Activated T-cell treated with anti-CD3 and anti-CD28 coated beads for 48 hours (primary cell): ENCODE results near the gene GALNT7.
"Not testable (repeated sequence)": the region's sequence is repeated elsewhere in the genome, so short reads cannot be mapped to it uniquely, and the experiment has no call there.

Experiments used
- DNase-seq: peaks from one replicate; pipeline ENCODE4 v3.0.0-alpha.2; 2020; ENCODE audit warnings: low read depth

The GALNT7 gene

DNA sequence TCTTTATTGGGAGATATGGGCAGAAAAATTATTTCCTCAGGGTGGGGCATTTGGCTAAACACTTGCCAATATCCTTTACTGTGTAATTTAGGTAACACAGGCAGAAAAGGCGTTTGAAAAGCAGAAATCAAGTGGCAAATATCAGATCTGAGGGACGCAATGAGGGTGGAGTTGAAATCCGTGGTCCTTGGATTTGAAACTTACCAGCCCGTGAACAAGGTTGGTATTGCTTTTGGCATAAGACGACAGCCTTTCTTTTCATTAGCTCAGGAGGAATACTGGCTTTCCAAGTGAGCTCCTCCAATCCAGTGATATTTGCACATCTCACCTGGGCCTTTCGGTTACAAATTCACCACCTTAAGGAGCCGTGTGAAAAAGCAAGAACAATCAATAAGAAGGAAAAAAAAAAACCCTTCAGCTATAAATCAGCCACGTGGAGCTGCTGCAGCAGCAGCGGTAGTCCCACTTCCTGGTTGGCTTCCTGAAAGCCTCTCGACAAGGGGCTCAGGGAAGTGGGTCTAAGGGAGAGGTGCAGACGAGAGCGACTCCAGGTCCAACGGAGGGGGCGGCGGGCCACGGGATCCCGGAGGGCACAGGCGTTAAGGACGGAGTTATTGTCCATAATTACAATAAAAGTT, 734 bp upstream of the GALNT7 start:
- DNase-seq = no peak

DNA sequence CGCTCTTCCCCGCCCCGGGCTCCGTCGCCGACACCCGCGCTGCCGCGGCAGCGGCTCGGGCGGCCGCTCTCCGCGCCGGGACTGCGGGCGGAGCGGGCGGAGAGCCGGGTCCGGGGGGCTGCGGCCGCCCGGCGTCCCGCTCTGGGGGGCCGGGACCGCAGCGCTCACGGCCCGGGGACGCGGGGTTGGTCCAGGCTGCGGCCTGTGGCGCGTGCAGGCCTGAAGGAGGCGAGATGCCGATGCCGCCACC, 492 bp downstream of the GALNT7 start:
- no peak for DNase-seq

DNA sequence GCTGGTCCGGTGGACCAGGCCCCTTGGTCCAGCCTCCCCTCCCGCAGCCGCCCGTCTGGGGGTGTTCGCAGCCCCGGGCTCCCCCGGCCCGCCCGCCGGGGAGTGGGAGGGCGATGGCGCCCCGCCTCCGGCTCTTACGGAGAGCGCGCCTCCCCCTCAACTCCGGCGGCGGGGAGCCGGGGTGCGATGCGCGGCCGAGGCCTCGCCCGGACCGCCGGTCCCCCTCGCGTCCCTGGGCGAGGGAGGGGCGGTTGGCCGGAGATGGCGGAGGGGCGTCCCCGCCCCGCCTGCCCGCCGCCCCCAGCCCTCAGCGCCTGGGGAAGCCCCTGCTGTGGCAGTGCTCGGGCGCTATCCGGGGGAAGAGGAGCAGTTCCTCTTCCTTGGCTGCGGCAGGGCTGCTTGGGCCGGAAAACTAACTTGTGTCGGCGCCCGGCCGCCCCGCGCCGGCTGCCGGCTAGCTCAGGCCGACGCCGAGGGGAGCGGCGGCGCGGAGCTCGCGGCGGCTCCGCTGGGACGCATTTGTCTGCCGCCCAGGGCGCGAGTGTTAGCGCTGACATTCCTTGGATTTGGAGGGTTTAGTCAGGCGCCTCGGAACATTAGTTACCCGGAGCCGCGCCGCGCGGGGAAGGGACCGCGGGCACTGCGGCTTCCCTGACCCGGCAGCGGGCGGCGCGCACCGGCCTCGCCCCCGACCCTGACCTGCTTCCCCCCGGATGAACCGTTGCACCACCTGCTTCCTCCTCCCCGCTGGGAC, 994 bp downstream of the GALNT7 start:
- DNase-seq = peak; percentile 60

DNA sequence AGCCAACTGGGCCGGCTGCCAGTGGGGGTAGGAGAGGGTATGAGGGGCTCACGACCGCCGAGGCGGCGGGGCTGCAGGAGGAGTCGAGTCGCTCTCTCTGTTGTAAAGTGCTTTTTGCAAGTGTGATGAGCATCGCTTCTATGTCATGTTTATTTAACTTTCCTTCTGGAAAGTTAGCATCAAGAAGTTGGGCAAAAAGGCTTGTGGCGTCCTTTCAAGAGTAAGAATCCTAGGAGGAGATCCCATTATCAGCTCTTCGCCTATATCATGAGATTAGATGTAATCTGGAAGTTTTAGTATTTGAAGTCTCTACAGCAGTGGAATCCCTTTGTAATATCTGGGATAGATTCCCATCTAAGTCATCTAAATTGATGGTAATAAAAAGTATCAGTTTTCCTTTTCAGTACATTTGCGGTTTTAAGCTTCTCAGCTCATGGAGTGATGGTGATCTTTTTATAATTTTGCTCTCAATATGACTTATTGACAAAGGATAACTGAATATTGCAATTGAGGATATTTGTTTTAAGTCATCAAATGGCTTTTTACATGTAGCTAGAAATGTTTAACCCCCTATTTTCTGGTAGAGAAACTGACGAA, 1.7 kb downstream of the GALNT7 start:
- DNase-seq = no peak

DNA sequence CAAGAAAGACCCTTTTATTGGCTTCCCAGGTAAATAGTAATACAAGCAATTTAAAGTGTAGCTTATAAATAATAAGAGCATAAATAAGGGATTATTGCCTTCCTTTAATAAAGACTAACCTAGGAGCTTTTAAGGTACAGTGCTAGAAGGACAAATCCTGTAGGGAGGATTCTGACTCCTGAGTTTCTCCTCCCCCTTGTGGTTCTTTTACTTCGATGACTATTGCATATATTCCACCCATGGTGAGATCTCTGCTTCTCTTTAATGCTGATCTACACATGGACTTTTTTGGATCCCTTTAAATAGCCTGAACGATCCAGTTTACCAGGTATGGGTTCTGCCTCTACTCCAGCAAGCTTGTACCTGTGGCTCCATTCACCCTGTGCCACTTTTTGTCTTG, 2.5 kb downstream of the GALNT7 start:
- DNase-seq = no peak

DNA sequence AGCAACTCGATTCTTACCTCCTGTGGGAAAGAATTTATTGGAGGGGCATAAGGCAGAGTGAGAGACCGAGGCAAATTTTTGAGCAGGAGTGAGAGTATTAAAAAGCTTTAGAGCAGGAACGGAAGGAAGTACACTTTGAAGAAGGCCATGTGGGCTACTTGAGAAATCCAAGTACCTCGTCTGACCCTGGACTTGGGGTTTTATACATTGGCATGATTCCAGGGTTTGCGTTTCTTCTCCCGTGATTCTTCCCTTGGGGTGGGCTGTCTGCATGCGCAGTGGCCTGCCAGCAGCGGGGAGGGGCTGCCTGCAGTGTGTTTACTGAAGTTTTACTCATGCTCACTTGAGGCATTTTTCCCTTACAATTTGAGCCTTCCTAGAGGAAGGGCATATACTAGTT, 3.4 kb downstream of the GALNT7 start:
- no peak for DNase-seq

DNA sequence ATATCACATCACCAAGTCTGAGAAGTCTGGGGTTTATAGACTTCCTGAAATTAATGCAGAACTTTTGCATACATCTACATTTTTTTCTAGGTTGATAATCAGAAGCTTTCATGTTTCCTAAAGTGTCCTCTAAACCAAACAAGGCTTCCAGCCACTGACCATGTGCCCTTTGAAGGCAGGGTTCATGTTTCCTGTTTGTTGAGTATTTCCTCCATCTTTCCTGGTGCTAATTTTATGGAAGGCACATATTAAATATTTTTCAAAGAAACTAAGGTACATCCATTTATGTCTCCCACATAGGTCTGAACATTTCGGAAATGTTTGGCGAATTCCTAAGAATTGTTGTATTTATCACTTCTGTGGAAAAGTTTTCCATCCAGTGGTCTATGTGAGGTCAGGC, 5.6 kb downstream of the GALNT7 start:
- DNase-seq = no peak

DNA sequence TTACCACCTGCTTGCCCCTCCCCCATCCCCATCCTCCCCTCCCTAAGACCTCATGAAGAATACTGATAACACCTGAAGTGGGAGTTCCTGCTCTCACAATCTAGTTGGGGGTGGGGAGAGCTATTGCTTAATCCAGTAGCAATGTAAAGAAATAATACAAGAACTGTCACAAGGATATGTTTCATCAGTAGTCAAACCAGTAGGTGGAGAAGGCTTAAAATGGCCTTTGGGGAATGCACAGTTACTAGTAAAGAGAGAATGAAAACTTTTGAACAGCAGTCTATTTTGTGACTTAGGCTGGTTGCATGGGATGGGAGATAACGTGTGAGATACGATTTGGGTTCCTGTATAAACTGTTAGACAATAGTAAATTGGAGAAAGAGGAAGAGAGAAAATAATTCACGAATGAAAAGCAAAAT, 6.0 kb downstream of the GALNT7 start:
- no peak for DNase-seq

DNA sequence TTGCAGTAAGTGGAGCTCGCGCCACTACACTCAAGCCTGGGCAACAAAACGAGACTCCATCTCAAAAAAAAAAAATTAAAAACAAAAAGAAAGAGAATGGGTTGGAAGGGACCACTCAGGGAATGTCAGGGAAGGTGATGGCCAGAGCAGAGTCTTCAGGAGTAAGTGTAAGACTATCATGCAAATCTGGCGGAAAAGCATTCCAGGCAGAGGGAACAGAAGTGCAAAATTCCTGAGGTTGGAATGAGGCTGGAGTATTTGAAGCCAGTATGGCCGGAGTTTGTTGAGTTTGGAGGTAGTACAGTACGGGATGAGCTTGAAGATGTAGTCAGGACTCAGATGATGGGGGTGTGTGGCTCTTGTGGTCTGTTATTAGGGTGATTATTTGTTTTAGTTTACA, 7.4 kb downstream of the GALNT7 start:
- no peak for DNase-seq

DNA sequence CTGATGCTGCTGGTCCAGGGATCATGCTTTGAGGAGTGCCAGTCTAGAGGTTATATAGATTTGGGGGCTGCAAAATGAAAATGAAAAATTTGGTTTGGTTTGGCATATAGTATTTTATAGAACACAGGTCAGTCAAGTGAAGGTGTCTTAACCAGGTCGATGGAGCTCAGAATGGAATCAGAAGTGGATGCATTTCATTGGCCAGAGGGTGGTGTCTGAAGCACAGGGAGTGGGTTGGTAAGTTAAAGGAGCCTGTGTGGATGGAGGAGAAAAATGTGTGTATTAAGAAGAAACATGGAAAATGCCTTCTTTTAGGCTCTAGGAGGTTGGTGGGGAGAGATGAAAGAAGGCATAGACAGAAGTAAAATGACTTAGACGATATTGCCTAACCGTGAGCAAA, 8.6 kb downstream of the GALNT7 start:
- DNase-seq = no peak

DNA sequence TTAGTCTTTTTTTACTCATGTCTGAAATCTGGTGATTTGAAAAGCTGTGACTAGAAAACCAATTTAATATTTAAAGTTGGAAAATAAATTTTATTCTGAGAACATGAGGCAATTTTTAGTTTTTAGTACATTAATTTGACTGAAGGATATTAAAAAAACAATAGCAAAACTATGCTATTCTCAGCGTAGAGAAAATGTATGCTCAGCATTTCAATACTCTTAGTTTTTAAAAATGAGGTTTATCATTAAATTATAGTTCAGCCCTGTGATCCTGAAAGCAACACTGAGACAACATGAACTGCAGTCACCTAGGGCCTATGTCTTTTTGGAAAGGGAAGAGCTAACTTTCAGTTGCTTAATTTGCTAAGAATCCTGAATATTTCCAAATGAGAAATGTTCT, 9.5 kb downstream of the GALNT7 start:
- no peak for DNase-seq

DNA sequence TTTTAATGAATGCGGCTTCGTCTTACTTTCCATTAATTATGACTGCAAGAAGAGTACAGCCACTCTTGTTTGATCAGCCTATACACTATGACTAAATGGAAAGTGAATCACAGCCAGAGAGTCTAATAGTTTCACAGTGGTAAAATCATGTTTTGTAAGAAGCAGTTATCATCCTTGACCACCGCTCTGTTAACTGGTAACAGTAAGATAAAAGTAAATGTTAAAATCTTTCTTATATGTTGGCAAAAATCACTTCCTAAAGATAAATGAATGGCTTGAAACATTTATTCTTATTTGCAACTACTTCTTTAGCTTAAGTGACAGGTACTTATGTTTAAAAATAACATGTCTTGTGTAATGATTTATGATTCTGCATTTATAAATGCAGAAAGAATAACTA, 13.2 kb downstream of the GALNT7 start:
- no peak for DNase-seq

DNA sequence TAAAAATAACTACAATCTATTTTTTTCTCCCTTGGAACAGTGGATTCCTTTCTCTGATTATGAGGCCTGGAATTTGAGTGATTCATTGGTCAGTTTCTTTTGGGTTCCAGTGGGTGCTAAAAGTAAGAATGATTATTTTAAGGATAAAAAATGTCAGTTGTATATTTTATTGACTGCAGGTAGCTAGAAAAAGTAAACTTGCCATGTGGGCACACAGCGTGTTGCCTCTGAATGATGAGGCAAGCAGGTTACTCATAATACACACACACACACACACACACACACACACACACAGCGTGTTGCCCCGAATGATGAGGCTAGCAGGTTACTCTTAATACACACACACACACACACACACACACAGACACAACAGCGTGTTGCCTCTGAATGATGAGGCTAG, 13.8 kb downstream of the GALNT7 start:
- DNase-seq = no peak

DNA sequence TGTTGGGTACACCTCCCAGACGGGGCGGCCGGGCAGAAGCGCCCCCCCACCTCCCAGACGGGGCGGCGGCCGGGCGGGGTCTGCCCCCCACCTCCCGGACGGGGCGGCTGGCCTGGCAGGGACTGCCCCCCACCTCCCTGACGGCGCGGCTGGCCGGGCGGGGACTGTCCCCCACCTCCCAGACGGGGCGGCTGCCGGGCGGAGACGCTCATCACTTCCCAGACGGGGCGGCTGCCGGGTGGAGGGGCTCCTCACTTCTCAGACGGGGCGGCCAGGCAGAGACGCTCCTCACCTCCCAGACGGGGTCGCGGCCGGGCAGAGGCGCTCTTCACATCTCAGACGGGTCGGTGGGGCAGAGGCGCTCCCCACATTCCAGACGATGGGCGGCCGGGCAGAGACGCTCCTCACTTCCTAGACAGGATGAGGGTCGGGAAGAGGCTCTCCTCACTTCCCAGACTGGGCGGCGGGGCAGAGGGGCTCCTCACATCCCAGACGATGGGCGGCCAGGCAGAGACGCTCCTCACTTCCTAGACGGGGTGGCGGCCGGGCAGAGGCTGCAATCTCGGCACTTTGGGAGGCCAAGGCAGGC, 15.1 kb downstream of the GALNT7 start:
- not testable (repeated sequence) for DNase-seq

DNA sequence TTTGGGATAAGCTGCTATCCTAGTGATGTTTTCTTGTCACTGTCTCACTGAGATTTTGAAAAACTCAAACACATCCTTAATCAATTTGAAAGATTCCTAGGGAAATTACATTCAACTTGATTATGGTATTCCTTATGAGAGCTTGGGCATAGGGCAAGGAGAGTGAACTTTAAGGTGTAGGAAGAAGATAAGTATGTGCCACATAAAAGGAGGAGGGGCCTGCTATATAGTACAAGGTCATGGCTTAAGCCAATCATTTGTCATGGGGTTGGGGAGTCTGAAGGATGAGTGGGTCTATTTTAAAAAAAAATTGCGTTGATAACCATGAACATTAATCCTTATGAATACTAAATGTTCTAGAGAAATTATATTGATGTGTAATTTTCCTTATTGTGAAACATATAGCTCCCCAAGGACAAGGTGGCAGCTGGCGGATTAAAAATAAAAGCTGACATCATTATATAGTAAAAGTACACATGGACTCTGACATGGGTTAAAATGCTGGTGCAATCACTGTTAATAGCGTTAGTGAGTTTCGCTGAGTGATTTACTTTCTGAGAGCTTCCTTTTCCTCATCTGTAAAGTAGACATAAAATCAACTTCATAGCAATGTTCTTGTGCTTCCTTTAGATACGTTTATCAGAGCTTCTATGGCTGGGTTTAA, 17.4 kb downstream of the GALNT7 start:
- DNase-seq = no peak

DNA sequence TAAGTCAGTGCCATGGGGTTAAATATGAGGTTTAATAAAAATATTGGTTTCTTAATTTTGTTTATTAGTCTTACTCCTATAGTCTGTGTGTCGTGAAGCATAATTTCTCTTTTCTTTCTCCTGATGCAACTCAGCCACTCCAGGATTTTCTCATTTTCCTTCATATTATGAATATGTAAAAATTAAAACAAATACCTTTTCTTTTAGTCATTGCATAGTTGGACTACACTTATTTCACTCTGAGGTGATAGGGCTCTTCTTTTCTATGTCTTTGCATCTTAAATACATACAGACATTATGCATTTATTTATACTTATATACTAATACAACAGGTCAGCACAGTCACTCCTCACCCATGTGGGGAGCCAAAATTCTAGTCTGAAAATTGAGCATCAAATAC, 19.1 kb downstream of the GALNT7 start:
- no peak for DNase-seq

DNA sequence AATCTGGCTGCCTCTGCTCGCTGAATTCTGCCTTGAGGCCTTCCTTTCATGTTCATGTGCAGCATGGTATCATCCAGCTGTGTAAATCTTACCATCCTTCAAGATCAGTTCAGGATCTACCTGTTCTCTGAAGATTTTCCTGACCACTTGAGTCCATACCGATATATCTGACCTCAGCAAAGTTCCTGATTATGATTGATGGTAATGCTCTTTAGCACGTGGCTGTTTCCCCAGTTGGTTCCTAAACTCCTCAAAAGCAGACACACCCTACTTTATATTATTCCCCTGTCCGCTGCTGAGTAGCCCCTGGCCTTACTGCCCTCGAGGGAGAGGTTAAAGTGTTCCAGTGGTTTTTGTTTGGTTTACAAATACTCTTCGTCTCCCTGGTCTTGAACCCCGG, 20.0 kb downstream of the GALNT7 start:
- no peak for DNase-seq

DNA sequence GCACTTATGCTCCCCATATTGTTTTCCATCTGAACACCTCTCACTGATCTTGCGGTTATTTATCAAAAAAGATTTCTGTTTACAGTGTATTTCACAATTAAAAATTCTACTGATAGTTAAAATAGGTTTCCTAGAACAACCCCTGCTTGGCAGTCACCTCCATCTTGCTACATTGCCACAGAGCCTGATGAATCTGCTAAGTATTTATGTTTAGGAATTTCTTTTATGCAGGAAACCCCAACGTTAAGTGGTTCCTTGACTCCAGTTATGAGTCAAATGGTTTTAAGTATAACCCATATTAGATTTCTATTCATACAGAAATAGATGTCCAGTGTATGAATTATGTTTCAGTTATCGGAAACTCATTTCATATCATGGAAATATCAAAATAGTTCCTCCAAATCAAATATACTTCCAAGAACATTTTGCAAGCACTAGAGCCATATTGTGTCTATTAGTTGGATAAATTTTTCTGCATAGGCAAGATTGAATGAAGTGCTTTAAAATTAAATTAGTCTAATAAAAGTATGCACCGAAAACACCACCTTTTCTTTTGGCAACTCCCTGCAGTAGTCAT, 20.6 kb downstream of the GALNT7 start:
- no peak for DNase-seq

DNA sequence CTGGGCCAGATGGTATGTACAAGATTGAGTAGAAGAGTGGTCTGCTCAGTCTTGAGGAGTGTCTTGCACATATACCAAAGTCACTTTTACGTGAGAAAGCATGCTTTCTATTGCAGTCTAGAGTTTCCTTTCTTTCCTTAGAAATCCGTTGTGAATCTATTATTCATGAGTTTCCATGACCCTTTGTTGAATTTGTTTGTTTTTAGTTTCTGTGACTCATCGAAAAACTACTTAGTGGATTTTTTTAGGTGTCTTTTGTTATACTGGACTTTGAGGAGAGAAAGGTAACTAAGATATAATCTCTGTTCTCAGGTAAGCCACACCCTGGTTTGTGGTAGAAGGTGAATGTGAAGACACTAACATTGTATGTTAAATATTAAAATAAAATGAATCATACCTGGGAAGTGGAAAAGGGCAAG, 23.0 kb downstream of the GALNT7 start:
- no peak for DNase-seq

DNA sequence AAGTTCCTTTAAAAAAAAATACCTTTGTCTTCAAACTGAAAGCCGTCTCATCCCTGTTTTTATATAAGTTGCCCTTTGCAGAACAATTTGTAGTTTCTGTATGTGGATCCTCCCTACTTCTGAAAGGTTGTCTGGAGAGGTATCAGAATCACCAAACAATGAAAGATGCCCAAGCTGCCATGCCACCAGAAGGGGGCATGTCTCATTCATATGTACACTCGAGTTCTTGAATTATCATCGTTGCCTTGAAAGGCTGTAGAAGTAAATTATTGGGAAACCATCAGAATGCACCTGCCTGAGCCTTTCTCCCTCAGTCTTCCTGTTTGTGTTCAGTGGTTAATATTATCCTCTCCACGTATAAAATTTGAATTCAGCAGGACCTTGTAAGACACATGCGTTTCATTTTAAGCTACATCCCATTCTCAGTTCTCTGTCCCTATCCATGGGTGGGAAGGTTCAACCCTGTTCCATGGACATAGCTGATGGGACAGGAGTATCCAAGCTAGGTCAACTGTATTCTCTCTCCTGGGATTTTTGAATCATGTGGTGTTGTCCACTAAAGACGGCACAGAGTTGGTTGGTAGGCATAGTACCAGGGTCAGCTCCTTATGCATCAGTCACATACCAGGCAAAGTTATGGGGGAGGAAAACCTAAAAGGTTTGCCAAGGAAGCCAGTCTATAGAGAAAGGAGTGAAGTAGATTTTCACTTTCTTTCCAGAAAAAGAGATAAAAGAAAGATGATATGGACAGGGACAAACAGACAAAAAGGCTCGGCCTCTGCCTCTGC, 24.0 kb downstream of the GALNT7 start:
- DNase-seq = no peak

DNA sequence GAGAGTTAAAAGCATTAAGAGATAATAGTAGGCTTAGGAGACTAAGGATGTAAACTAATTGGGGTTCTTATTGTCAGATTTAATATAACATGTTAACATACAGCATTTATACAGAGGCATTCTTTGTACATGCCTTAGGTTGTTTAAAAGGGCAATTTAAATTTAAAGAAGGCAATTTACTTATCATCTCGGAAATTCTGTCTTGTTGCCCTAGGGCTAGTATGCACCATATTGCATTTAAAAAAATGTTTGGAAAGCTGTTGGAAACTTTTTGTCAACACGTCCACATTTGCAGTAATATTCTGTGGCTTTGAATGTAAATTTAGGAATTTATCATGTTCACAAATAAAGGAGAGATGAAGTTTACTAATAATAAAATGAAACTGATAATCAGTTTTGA, 25.5 kb downstream of the GALNT7 start:
- no peak for DNase-seq

DNA sequence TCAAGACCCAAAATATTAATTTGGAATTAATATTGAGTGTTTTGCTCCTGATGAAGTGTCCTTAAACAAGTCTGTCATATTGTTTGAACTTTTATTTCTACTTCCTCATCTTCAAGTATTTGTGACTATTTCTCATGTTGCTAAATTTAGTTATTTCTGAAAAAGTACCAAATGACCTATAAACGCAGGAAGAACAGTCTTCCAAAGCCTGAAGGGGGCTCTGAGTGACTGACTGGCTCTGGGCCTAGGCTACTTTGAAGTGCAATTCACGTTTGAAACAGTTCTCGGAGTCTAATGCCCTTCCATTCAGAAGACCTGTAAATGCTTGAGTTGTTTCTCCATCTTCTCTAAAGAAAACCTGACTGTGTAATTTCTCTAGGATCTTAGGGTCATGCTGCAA, 26.5 kb downstream of the GALNT7 start:
- DNase-seq = no peak
